Activated T-cell treated with anti-CD3 and anti-CD28 coated beads, Interleukin-2, amount 50 U/mL, for 4 hours (primary cell): ENCODE measurements around the gene IFNA14. TPM values are rescaled to one million over a fixed set of nuclear protein-coding genes. Genes with fewer than 3 reads are reported as not detected.
"Not testable (repeated sequence)": the region's sequence is repeated elsewhere in the genome, so short reads cannot be mapped to it uniquely, and the experiment has no call there.

ENCODE experiments used
- ATAC-seq, 2 donors: fragments of 200-7000 bp; cut with Tn5 transposase; one replicate each; pipeline ENCODE4 v1.10.0; 2021
- DNase-seq: peaks from one replicate; pipeline ENCODE4 v3.0.0-alpha.2; 2020
- H3K27me3 Mint-ChIP-seq: one replicate; pipeline ENCODE4 v1.8.0; 2021; ENCODE audit warnings: low read depth, mixed read lengths
- H3K36me3 Mint-ChIP-seq: one replicate; pipeline ENCODE4 v1.8.0; 2022; ENCODE audit warnings: mixed read lengths; ENCODE audit not compliant: insufficient read depth
- H3K4me1 Mint-ChIP-seq: one replicate; pipeline ENCODE4 v1.8.0; 2021; ENCODE audit warnings: low read depth, mixed read lengths
- H3K4me3 Mint-ChIP-seq: one replicate; pipeline ENCODE4 v1.8.0; 2021; ENCODE audit warnings: mild to moderate bottlenecking, moderate library complexity, mixed read lengths
- H3K9me3 Mint-ChIP-seq: one replicate; pipeline ENCODE4 v1.8.0; 2021; ENCODE audit warnings: mixed read lengths
- total RNA-seq, 3 donors: library from RNA; stranded (reverse); gene quantifications; one replicate each; pipeline ENCODE4 v1.2.1, GENCODE V29; 2021

IFNA14 gene
- total RNA-seq, 3 donors from 2014 or later: not detected

- no peak for ATAC-seq
- Mint-ChIP-seq H3K36me3 (no peaks in the 10 kb centered on the region), H3K4me1 (no peaks in the 10 kb centered on the region), H3K9me3 (no peaks in the 10 kb centered on the region), H3K4me3 (no peak overlapping the region), H3K27me3 (peaks cover 9% of the 10 kb centered on the region)
- no peak for DNase-seq
Measured at GRCh38 chr9:21244836-21245235, 5.0 kb upstream of the IFNA14 start.

- not testable (repeated sequence) for H3K36me3 Mint-ChIP-seq, ATAC-seq, DNase-seq, H3K4me1 Mint-ChIP-seq, H3K9me3 Mint-ChIP-seq, H3K4me3 Mint-ChIP-seq, H3K27me3 Mint-ChIP-seq
Measured at GRCh38 chr9:21236360-21236714, 3.5 kb downstream of the IFNA14 start.

- not testable (repeated sequence) for H3K36me3 Mint-ChIP-seq
Measured at GRCh38 chr9:21235468-21236359, 4.1 kb downstream of the IFNA14 start.

GRCh38 chr9:21234153-21234687 is 5.6 kb downstream of the IFNA14 start:
- no peak overlapping the region for H3K4me3 Mint-ChIP-seq

More at GRCh38 chr9:21235468-21236359, 4.1 kb downstream of the IFNA14 start:
- peak; percentile 48 to 63 for ATAC-seq
- H3K9me3 Mint-ChIP-seq, H3K4me1 Mint-ChIP-seq, H3K27me3 Mint-ChIP-seq, DNase-seq: not testable (repeated sequence)
- H3K4me3 Mint-ChIP-seq: peak overlapping the region; percentile 42

GRCh38 chr9:21233258-21233657 is 6.5 kb downstream of the IFNA14 start:
- no peak for ATAC-seq
- Mint-ChIP-seq H3K36me3 (no peaks in the 10 kb centered on the region), H3K9me3 (no peaks in the 10 kb centered on the region), H3K27me3 (peaks cover 2% of the 10 kb centered on the region), H3K4me3 (no peak overlapping the region), H3K4me1 (peaks cover 9% of the 10 kb centered on the region)
- DNase-seq: no peak

More at GRCh38 chr9:21234153-21234687, 5.6 kb downstream of the IFNA14 start:
- ATAC-seq (no peak), DNase-seq (no peak)
- Mint-ChIP-seq H3K9me3 (no peaks in the 10 kb centered on the region), H3K4me1 (peaks cover 9% of the 10 kb centered on the region), H3K27me3 (peaks cover 2% of the 10 kb centered on the region), H3K36me3 (no peaks in the 10 kb centered on the region)

GRCh38 chr9:21228122-21228521 is 11.7 kb downstream of the IFNA14 start, which contains the start of gene IFNA17:
Gene IFNA17, minus strand, starts transcription at chr9:21228222. Its CDS starts 49 bp downstream, at chr9:21228173.
- Mint-ChIP-seq H3K36me3 (no peaks in the 10 kb centered on the region), H3K27me3 (no peaks in the 10 kb centered on the region), H3K9me3 (no peaks in the 10 kb centered on the region), H3K4me1 (no peaks in the 10 kb centered on the region), H3K4me3 (no peak within 1 kb of the TSS)
- no peak for ATAC-seq
- no peak for DNase-seq

- DNase-seq, H3K4me3 Mint-ChIP-seq, H3K36me3 Mint-ChIP-seq, H3K9me3 Mint-ChIP-seq, ATAC-seq, H3K4me1 Mint-ChIP-seq: not testable (repeated sequence)
- peaks cover 23% of the 10 kb centered on the region for H3K27me3 Mint-ChIP-seq
Measured at GRCh38 chr9:21217211-21217610, 22.6 kb downstream of the IFNA14 start, which contains the start of gene IFNA16. Gene IFNA16, minus strand, starts transcription at chr9:21217311. Its CDS starts 6 bp downstream, at chr9:21217305.

- ATAC-seq: peak in 1 of 2 donors; percentile 43
- not testable (repeated sequence) for H3K36me3 Mint-ChIP-seq, H3K9me3 Mint-ChIP-seq, DNase-seq, H3K27me3 Mint-ChIP-seq, H3K4me3 Mint-ChIP-seq, H3K4me1 Mint-ChIP-seq
Measured at GRCh38 chr9:21213411-21214326, 26.1 kb downstream of the IFNA14 start.

- ATAC-seq, H3K4me1 Mint-ChIP-seq, DNase-seq, H3K9me3 Mint-ChIP-seq, H3K36me3 Mint-ChIP-seq, H3K4me3 Mint-ChIP-seq, H3K27me3 Mint-ChIP-seq: not testable (repeated sequence)
Measured at GRCh38 chr9:21212160-21212559, 27.6 kb downstream of the IFNA14 start.

GRCh38 chr9:21210782-21211181 is 29.0 kb downstream of the IFNA14 start:
- H3K27me3 Mint-ChIP-seq: peaks cover 11% of the 10 kb centered on the region
- not testable (repeated sequence) for DNase-seq, H3K4me1 Mint-ChIP-seq, H3K36me3 Mint-ChIP-seq, ATAC-seq, H3K9me3 Mint-ChIP-seq, H3K4me3 Mint-ChIP-seq

GRCh38 chr9:21210311-21210710 is 29.5 kb downstream of the IFNA14 start:
- no peak for DNase-seq
- H3K4me3 Mint-ChIP-seq: no peak overlapping the region
- peaks cover 4% of the 10 kb centered on the region for H3K4me1 Mint-ChIP-seq
- H3K27me3 Mint-ChIP-seq: peaks cover 13% of the 10 kb centered on the region
- no peaks in the 10 kb centered on the region for H3K36me3 Mint-ChIP-seq
- no peak for ATAC-seq
- no peaks in the 10 kb centered on the region for H3K9me3 Mint-ChIP-seq

- H3K9me3 Mint-ChIP-seq, ATAC-seq, H3K4me3 Mint-ChIP-seq, H3K4me1 Mint-ChIP-seq, DNase-seq, H3K36me3 Mint-ChIP-seq: not testable (repeated sequence)
- H3K27me3 Mint-ChIP-seq: peaks cover 15% of the 10 kb centered on the region
Measured at GRCh38 chr9:21207043-21207442, 32.8 kb downstream of the IFNA14 start, which contains the start of gene IFNA10. Gene IFNA10, minus strand, starts transcription at chr9:21207143. Its CDS starts 46 bp downstream, at chr9:21207097.

- H3K4me1 Mint-ChIP-seq: no peaks in the 10 kb centered on the region
- H3K36me3 Mint-ChIP-seq: peaks cover 3% of the 10 kb centered on the region
- peaks cover 15% of the 10 kb centered on the region for H3K27me3 Mint-ChIP-seq
- ATAC-seq: peak in 1 of 2 donors; percentile 52
- DNase-seq: no peak
- no peak overlapping the region for H3K4me3 Mint-ChIP-seq
- H3K9me3 Mint-ChIP-seq: no peaks in the 10 kb centered on the region
Measured at GRCh38 chr9:21205204-21205603, 34.6 kb downstream of the IFNA14 start.

GRCh38 chr9:21202105-21202504 is 37.7 kb downstream of the IFNA14 start, which contains the start of gene IFNA7:
Gene IFNA7, minus strand, starts transcription at chr9:21202205. Its CDS starts 40 bp downstream, at chr9:21202165.
- not testable (repeated sequence) for H3K36me3 Mint-ChIP-seq, H3K4me1 Mint-ChIP-seq, H3K9me3 Mint-ChIP-seq, ATAC-seq, H3K4me3 Mint-ChIP-seq, DNase-seq
- H3K27me3 Mint-ChIP-seq: peaks cover 14% of the 10 kb centered on the region
